Upper lobe of left lung (tissue), 4 donors: ENCODE data around the gene PTBP3.

Experiments used
- CTCF ChIP-seq, 6 experiments: fragments of 450-650 bp in 4 of 6; fragments of 200-600 bp in 2 of 6; sonication (generic) in 2 of 6; IDR thresholded peaks; one replicate each; pipeline ENCODE4 v1.5.1; 2016 to 2019; ENCODE audit warnings: antibody characterized with exemption in 6 of 6
- POLR2A ChIP-seq, 4 donors: fragments of 450-650 bp; IDR thresholded peaks; one replicate each; pipeline ENCODE4 v1.5.1; 2016 to 2017; ENCODE audit warnings: antibody characterized with exemption in 4 of 4, mild to moderate bottlenecking in 2 of 4
- POLR2AphosphoS5 ChIP-seq, 2 donors: sonication (generic); formaldehyde crosslinking; IDR thresholded peaks; one replicate each; pipeline ENCODE4 v1.5.1; 2017; ENCODE audit warnings: antibody characterized with exemption in 2 of 2

DNA sequence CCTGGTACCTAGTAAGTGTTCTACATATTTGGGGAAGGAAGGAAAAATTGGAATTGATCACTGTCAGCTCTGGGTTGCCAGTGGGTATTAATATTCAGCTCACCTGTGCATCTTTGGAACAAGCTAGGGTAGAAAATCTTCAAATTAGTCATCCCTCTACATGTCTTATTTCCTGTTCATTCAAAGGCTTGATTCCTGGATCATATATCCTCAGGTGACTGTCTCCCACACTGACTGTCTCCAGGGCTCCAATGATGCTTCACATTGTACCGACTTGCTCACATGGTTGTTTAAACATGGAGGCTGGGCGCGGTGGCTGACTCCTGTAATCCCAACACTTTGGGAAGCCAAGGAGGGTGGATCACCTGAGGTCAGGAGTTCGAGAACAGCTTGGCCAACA lies 146.7 kb downstream of the PTBP3 start:
- TF ChIP-seq CTCF (IDR thresholded peaks at IDR 0.05) (no peak), POLR2A (IDR thresholded peaks at IDR 0.05) (no peak), POLR2AphosphoS5 (IDR thresholded peaks at IDR 0.05) (no peak)
